Measurements from ENCODE around the gene TSPAN19. TPM values are rescaled to one million over a fixed set of nuclear protein-coding genes. Genes with fewer than 3 reads are reported as not detected.
"Not testable (repeated sequence)": the region's sequence is repeated elsewhere in the genome, so short reads cannot be mapped to it uniquely, and the experiment has no call there.

Gene TSPAN19
- total and polyA plus RNA-seq, 2 donors (not counting 3 experiments of a cell fraction or from before 2014, with no cell fraction given) = not detected

GRCh38 chr12:85005615-85006014 lies 30.5 kb downstream of the TSPAN19 start:
- no peaks in the 10 kb centered on the region for H3K79me2 ChIP-seq (ENCODE audit: control insufficient read depth, insufficient read depth, low read length)
- no peak overlapping the region for H3K4me2 ChIP-seq (ENCODE audit: insufficient read depth, low read length)
- ChIA-PET POLR2A (no interaction called here), CTCF (no interaction called here)
- FAIRE-seq (no peak), DNase-seq (ENCODE audit: low read depth, low spot score) (no peak)
- no peak overlapping the region for H3K9ac ChIP-seq (replicated peaks; ENCODE audit: extremely low read depth, insufficient read depth, low read length)
- H4K20me1 ChIP-seq (replicated peaks; ENCODE audit: control insufficient read depth, extremely low read depth, insufficient read depth, low read length) = no peaks in the 10 kb centered on the region
- no peak for TF ChIP-seq POLR2AphosphoS5 (IDR thresholded peaks at IDR 0.05; ENCODE audit: insufficient read depth, low read depth, low read length)
- no peak for TF ChIP-seq POLR2A (IDR thresholded peaks at IDR 0.05; ENCODE audit: low read depth, low read length)
- no peak for TF ChIP-seq MYC (IDR thresholded peaks at IDR 0.05; ENCODE audit: low read depth, low read length)
- no peak for TF ChIP-seq JUN (IDR thresholded peaks at IDR 0.05; ENCODE audit: borderline replicate concordance, insufficient read depth, insufficient read length, low read depth)
- no peak for TF ChIP-seq GATA2 (IDR thresholded peaks at IDR 0.05; ENCODE audit: insufficient read depth, insufficient read length, low read depth, low read length)
- TF ChIP-seq EZH2 (IDR thresholded peaks at IDR 0.05; ENCODE audit: borderline replicate concordance, low read depth, low read length, severe bottlenecking) = no peak
- TF ChIP-seq FOS (IDR thresholded peaks at IDR 0.05; ENCODE audit: borderline replicate concordance, insufficient read depth, low read length) = no peak
- TF ChIP-seq CTCF (IDR thresholded peaks at IDR 0.05; ENCODE audit: extremely low read depth in 1 of 2, insufficient read depth in 1 of 2, low read depth in 1 of 2, low read length in 2 of 2) = no peak
- no peak for TF ChIP-seq MAX (IDR thresholded peaks at IDR 0.05; ENCODE audit: insufficient read depth, insufficient read length)
- no TSS peak for BruUV-seq (replicated peaks)
- no peak overlapping the region for H3K27ac ChIP-seq (ENCODE audit: insufficient read depth, low read depth, low read length)
- H3K27me3 ChIP-seq (ENCODE audit: control insufficient read depth in 2 of 2, insufficient read depth in 2 of 2, low read length in 2 of 2) = no peaks in the 10 kb centered on the region
- no peak overlapping the region for H3K4me3 ChIP-seq (replicated peaks in 1 of 3; ENCODE audit: insufficient read depth in 1 of 3, low read depth in 1 of 3, low read length in 3 of 3)
- dilution Hi-C loops (cut with MboI; ENCODE audit: extremely low pct_ligation_motif_present, low sequenced_read_pairs) = no loop called here
- no peaks in the 10 kb centered on the region for H3K9me1 ChIP-seq (replicated peaks; ENCODE audit: control insufficient read depth, extremely low read depth, insufficient read depth, low read length)
- no peak overlapping the region for H2AFZ ChIP-seq (ENCODE audit: low read depth, low read length)
- H3K4me1 ChIP-seq (ENCODE audit: control insufficient read depth, extremely low read depth, insufficient read depth, low read length) = no peaks in the 10 kb centered on the region
- no peaks in the 10 kb centered on the region for H3K36me3 ChIP-seq (ENCODE audit: control insufficient read depth in 2 of 2, extremely low read depth in 1 of 2, insufficient read depth in 2 of 2, low read length in 2 of 2)
- H3K9me3 ChIP-seq (replicated peaks; ENCODE audit: control insufficient read depth, insufficient read depth, low read length) = no peaks in the 10 kb centered on the region
- intact Hi-C loops (cut with micrococcal nuclease) = no loop called here

- H3K36me3 ChIP-seq (ENCODE audit: control insufficient read depth in 2 of 2, extremely low read depth in 1 of 2, insufficient read depth in 2 of 2, low read length in 2 of 2); DNase-seq (ENCODE audit: low read depth, low spot score); H3K27me3 ChIP-seq (ENCODE audit: control insufficient read depth in 2 of 2, insufficient read depth in 2 of 2, low read length in 2 of 2); H3K9me3 ChIP-seq (replicated peaks; ENCODE audit: control insufficient read depth, insufficient read depth, low read length); H3K4me2 ChIP-seq (ENCODE audit: insufficient read depth, low read length); H2AFZ ChIP-seq (ENCODE audit: low read depth, low read length); BruUV-seq (replicated peaks); H3K79me2 ChIP-seq (ENCODE audit: control insufficient read depth, insufficient read depth, low read length); H3K4me1 ChIP-seq (ENCODE audit: control insufficient read depth, extremely low read depth, insufficient read depth, low read length); H4K20me1 ChIP-seq (replicated peaks; ENCODE audit: control insufficient read depth, extremely low read depth, insufficient read depth, low read length); FAIRE-seq; CTCF ChIA-PET; POLR2A ChIA-PET; H3K9ac ChIP-seq (replicated peaks; ENCODE audit: extremely low read depth, insufficient read depth, low read length); H3K4me3 ChIP-seq (replicated peaks in 1 of 3; ENCODE audit: insufficient read depth in 1 of 3, low read depth in 1 of 3, low read length in 3 of 3); intact Hi-C loops (cut with micrococcal nuclease); H3K27ac ChIP-seq (ENCODE audit: insufficient read depth, low read depth, low read length); H3K9me1 ChIP-seq (replicated peaks; ENCODE audit: control insufficient read depth, extremely low read depth, insufficient read depth, low read length); dilution Hi-C loops (cut with MboI; ENCODE audit: extremely low pct_ligation_motif_present, low sequenced_read_pairs): not testable (repeated sequence)
These were observed 31.0 kb downstream of the TSPAN19 start for GRCh38 chr12:85005047-85005446.
